Measurements from ENCODE around the gene ZNF146. TPM values are rescaled to one million over a fixed set of nuclear protein-coding genes. Genes with fewer than 3 reads are reported as not detected.

Gene ZNF146
- total RNA-seq, 4 donors from 2014 or later = 69.6 to 127 (median 79.7) TPM

GRCh38 chr19:36212895-36213294 is 2.0 kb upstream of the ZNF146 start:
- H3K4me3 ChIP-seq (replicated peaks in 1 of 3) = no peak overlapping the region
- no peaks in the 10 kb centered on the region for H3K9me3 ChIP-seq
- DNase-seq = no peak
- peaks cover 10 to 12% of the 10 kb centered on the region in 2 donors for H3K4me1 ChIP-seq
- intact Hi-C loops (cut with DNase I) = loop anchor here (10.0 kb wide), 1 partner anchor 272 kb away; the partner anchor contains the start of gene ZNF566
- H3K27me3 ChIP-seq = no peaks in the 10 kb centered on the region
- H3K36me3 ChIP-seq = no peaks in the 10 kb centered on the region
- 76 to 93% methylated on average over 2 of the region's 2 CpGs for WGBS, 2 donors
- TF ChIP-seq, protein P1, sequence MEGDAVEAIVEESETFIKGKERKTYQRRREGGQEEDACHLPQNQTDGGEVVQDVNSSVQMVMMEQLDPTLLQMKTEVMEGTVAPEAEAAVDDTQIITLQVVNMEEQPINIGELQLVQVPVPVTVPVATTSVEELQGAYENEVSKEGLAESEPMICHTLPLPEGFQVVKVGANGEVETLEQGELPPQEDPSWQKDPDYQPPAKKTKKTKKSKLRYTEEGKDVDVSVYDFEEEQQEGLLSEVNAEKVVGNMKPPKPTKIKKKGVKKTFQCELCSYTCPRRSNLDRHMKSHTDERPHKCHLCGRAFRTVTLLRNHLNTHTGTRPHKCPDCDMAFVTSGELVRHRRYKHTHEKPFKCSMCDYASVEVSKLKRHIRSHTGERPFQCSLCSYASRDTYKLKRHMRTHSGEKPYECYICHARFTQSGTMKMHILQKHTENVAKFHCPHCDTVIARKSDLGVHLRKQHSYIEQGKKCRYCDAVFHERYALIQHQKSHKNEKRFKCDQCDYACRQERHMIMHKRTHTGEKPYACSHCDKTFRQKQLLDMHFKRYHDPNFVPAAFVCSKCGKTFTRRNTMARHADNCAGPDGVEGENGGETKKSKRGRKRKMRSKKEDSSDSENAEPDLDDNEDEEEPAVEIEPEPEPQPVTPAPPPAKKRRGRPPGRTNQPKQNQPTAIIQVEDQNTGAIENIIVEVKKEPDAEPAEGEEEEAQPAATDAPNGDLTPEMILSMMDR (IDR thresholded peaks at IDR 0.05) = no peak
- no peak for TF ChIP-seq POLR2A (IDR thresholded peaks at IDR 0.05)
- H3K27ac ChIP-seq = no peak overlapping the region

DNA sequence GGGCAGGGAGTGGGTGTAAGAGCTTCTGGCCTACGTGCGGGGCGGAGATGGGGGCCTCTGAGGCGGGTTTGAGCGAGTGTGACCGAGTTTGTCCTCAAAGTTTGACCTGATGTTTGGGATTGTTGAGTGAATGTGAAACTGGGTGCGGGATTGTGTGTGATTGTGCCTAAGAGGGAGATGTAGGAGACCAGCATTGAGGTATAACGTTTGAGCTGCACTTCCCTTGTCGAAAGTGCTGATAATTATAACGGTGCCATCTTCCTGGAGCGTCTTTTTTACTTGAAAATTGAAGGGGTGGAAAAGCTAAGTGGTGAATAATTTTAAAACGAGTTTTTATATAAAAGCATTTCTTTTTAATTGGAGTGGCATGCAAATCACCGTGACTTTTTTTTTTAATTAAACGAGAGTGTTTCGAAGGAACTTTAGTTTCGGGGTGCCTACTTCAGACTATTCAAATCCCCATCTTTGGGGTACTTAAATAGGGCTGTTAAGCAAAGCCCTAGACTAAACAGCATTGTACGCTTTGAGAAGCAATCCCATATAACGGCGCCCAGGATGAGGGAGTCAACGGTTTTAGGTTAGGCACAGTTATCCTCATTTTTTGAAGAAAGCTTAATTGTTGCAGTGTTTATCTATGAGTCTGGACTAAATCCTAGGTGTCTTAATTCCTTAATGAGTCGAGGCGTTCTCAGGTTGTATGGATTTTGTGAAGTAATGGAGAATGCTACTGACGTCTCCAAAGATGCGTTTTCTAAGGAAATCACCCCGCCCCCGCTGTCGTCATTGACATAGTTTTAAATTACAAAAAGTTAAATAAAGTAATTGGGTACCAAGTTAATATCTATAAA is 594 bp downstream of the ZNF146 start:
- Histone ChIP-seq H3K27me3 (no peaks in the 10 kb centered on the region), H3K4me1 (peaks cover 10 to 12% of the 10 kb centered on the region in 2 donors), H3K9me3 (no peaks in the 10 kb centered on the region), H3K36me3 (no peaks in the 10 kb centered on the region), H3K4me3 (replicated peaks in 1 of 3) (peak overlapping the region; percentile 21 to 89 (median 56)), H3K27ac (peak overlapping the region; percentile 29 to 95 (median 94))
- intact Hi-C loops (cut with DNase I) = loop anchor here (10.0 kb wide), 1 partner anchor 269 kb away; the partner anchor contains the start of gene ZNF566
- peak; percentile 5 to 11 for DNase-seq
- WGBS, 2 donors = 1% methylated on average over 27 of the region's 27 CpGs
- TF ChIP-seq, protein P1 (IDR thresholded peaks at IDR 0.05) = no peak
- TF ChIP-seq POLR2A (IDR thresholded peaks at IDR 0.05) = no peak

DNA sequence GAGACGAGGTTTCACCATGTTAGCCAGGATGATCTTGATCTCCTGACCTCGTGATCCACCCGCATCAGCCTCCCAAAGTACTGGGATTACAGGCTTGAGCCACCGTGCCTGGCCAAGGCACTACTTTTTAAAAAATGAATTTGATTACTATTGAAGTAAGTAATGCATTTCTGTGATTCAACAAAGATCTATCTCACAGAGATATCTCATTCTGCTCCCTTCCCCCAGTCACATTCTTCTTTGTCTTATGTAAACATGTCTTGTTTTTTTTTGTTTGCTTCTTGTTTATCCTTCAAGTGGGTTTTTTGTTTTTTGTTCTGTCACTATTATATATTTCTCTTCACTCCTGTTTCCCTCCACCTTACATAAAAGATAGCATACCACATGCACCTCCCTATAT is 6.6 kb downstream of the ZNF146 start:
- DNase-seq = no peak
- Histone ChIP-seq H3K4me1 (peaks cover 4% of the 10 kb centered on the region in 2 donors), H3K36me3 (peaks cover 6 to 7% of the 10 kb centered on the region in 2 donors), H3K27me3 (no peaks in the 10 kb centered on the region), H3K27ac (no peak overlapping the region), H3K4me3 (replicated peaks in 1 of 3) (no peak overlapping the region), H3K9me3 (no peaks in the 10 kb centered on the region)
- 92 to 93% methylated on average over 4 of the region's 4 CpGs for WGBS, 2 donors
- no peak for TF ChIP-seq POLR2A (IDR thresholded peaks at IDR 0.05)
- TF ChIP-seq, protein P1 (IDR thresholded peaks at IDR 0.05) = no peak
- intact Hi-C loops (cut with DNase I) = no loop called here

DNA sequence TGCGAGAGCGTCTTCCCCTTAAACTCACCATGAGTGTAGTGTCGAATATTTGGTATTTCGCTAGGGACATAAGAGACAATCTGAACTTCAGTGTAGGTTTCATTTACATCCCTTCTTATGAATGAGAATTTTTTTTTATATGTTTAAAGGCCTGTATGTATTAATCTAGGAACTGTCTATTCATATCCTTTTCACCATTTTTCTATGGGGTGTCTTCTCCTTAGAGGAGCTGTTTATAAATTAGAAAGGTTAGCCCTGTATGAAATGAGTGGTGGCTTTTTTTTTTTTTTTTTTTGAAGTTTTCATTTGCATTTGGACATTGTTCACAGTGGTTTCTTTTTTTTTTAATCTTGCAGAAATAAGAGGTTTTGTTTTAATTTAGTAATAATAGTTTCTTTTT is 7.6 kb downstream of the ZNF146 start:
- H3K9me3 ChIP-seq = no peaks in the 10 kb centered on the region
- intact Hi-C loops (cut with DNase I) = no loop called here
- TF ChIP-seq, protein P1 (IDR thresholded peaks at IDR 0.05) = no peak
- no peak for TF ChIP-seq POLR2A (IDR thresholded peaks at IDR 0.05)
- H3K4me1 ChIP-seq = peaks cover 0 to 2% of the 10 kb centered on the region in 2 donors
- peaks cover 9 to 10% of the 10 kb centered on the region in 2 donors for H3K36me3 ChIP-seq
- H3K4me3 ChIP-seq (replicated peaks in 1 of 3) = no peak overlapping the region
- 96 to 99% methylated on average over 4 of the region's 4 CpGs for WGBS, 2 donors
- no peak for DNase-seq
- no peak overlapping the region for H3K27ac ChIP-seq
- H3K27me3 ChIP-seq = no peaks in the 10 kb centered on the region

Data from thyroid gland (tissue), 4 donors.